Type B pancreatic cell (in vitro differentiated cells): ENCODE results near the gene CETP. TPM values are rescaled to one million over a fixed set of nuclear protein-coding genes. Genes with fewer than 3 reads are reported as not detected.

Experiments
- DNase-seq: peaks from one replicate; pipeline ENCODE4 v3.0.0; 2021; ENCODE audit warnings: mixed read lengths; ENCODE audit not compliant: unreplicated experiment; ENCODE audit errors: extremely low spot score
- H3K27ac Mint-ChIP-seq: 2 replicates; pipeline ENCODE4 v1.8.0; 2021; ENCODE audit warnings: mild to moderate bottlenecking, mixed read lengths
- H3K27me3 Mint-ChIP-seq: 2 replicates; pipeline ENCODE4 v1.8.0; 2021; ENCODE audit warnings: mixed read lengths
- H3K36me3 Mint-ChIP-seq: 2 replicates; pipeline ENCODE4 v1.8.0; 2021; ENCODE audit warnings: mixed read lengths
- H3K4me1 Mint-ChIP-seq: one replicate; pipeline ENCODE4 v1.8.0; 2021; ENCODE audit warnings: mixed read lengths; ENCODE audit not compliant: unreplicated experiment
- H3K4me3 Mint-ChIP-seq: 2 replicates; pipeline ENCODE4 v1.8.0; 2021; ENCODE audit warnings: mild to moderate bottlenecking, mixed read lengths
- H3K9me3 Mint-ChIP-seq: 2 replicates; pipeline ENCODE4 v1.8.0; 2021; ENCODE audit warnings: mixed read lengths
- CTCF ChIP-seq: fragments of 200-600 bp; sonication (generic); conservative IDR thresholded peaks from 2 replicates; pipeline ENCODE4 v1.5.0; 2021; ENCODE audit warnings: antibody characterized with exemption, mild to moderate bottlenecking
- total RNA-seq: library from RNA; stranded (reverse); gene quantifications from 2 replicates; pipeline ENCODE4 v1.2.1, GENCODE V29; 2021; ENCODE audit warnings: low replicate concordance

Gene CETP
- total RNA-seq, 1 donor from 2014 or later, result not detected

GRCh38 chr16:56993204-56993603 is 31.5 kb downstream of the CETP start:
- Mint-ChIP-seq H3K27me3 (peaks cover 77% of the 10 kb centered on the region), H3K36me3 (no peaks in the 10 kb centered on the region), H3K9me3 (no peaks in the 10 kb centered on the region), H3K27ac (no peak overlapping the region), H3K4me3 (no peak overlapping the region), H3K4me1 (no peaks in the 10 kb centered on the region)
- no peak for TF ChIP-seq CTCF
- no peak for DNase-seq

- Mint-ChIP-seq H3K27ac (no peak overlapping the region), H3K4me1 (no peaks in the 10 kb centered on the region), H3K36me3 (no peaks in the 10 kb centered on the region), H3K9me3 (no peaks in the 10 kb centered on the region), H3K27me3 (peaks cover 66% of the 10 kb centered on the region), H3K4me3 (no peak overlapping the region)
- DNase-seq, result no peak
- no peak for TF ChIP-seq CTCF
These were observed 32.6 kb downstream of the CETP start for GRCh38 chr16:56994311-56994710.

GRCh38 chr16:56995136-56995805 is 33.5 kb downstream of the CETP start:
- H3K4me1 Mint-ChIP-seq, result no peaks in the 10 kb centered on the region
- no peak for TF ChIP-seq CTCF
- peaks cover 56% of the 10 kb centered on the region for H3K27me3 Mint-ChIP-seq
- no peaks in the 10 kb centered on the region for H3K9me3 Mint-ChIP-seq
- H3K27ac Mint-ChIP-seq, result no peak overlapping the region
- DNase-seq, result no peak
- H3K36me3 Mint-ChIP-seq, result no peaks in the 10 kb centered on the region
- no peak overlapping the region for H3K4me3 Mint-ChIP-seq

GRCh38 chr16:56997264-56997663 is 35.5 kb downstream of the CETP start:
- Mint-ChIP-seq H3K27me3 (peaks cover 37% of the 10 kb centered on the region), H3K36me3 (no peaks in the 10 kb centered on the region), H3K4me3 (no peak overlapping the region), H3K9me3 (no peaks in the 10 kb centered on the region), H3K4me1 (no peaks in the 10 kb centered on the region), H3K27ac (no peak overlapping the region)
- no peak for TF ChIP-seq CTCF
- DNase-seq, result no peak

- peaks cover 37% of the 10 kb centered on the region for H3K27me3 Mint-ChIP-seq
- DNase-seq, result no peak
- no peaks in the 10 kb centered on the region for H3K9me3 Mint-ChIP-seq
- no peak for TF ChIP-seq CTCF
- no peaks in the 10 kb centered on the region for H3K36me3 Mint-ChIP-seq
- no peak overlapping the region for H3K27ac Mint-ChIP-seq
- H3K4me3 Mint-ChIP-seq, result no peak overlapping the region
- H3K4me1 Mint-ChIP-seq, result no peaks in the 10 kb centered on the region
These were observed 36.2 kb downstream of the CETP start for GRCh38 chr16:56997931-56998330.

GRCh38 chr16:56998352-56998751 is 36.6 kb downstream of the CETP start:
- TF ChIP-seq CTCF, result no peak
- peaks cover 33% of the 10 kb centered on the region for H3K27me3 Mint-ChIP-seq
- no peak for DNase-seq
- no peak overlapping the region for H3K4me3 Mint-ChIP-seq
- no peaks in the 10 kb centered on the region for H3K36me3 Mint-ChIP-seq
- no peaks in the 10 kb centered on the region for H3K9me3 Mint-ChIP-seq
- H3K27ac Mint-ChIP-seq, result no peak overlapping the region
- no peaks in the 10 kb centered on the region for H3K4me1 Mint-ChIP-seq
